ENCODE measurements around the gene TMC3. TPM values are rescaled to one million over a fixed set of nuclear protein-coding genes. Genes with fewer than 3 reads are reported as not detected.
A peak's percentile ranks its signal among the peaks of the same experiment; 100 is the strongest.
"Not testable (repeated sequence)": the region's sequence is repeated elsewhere in the genome, so short reads cannot be mapped to it uniquely, and the experiment has no call there.

The TMC3 gene
- polyA plus RNA-seq (2013, experiment 1 of 2), result not detected
- not detected for polyA plus RNA-seq (2013, experiment 2 of 2)

DNA sequence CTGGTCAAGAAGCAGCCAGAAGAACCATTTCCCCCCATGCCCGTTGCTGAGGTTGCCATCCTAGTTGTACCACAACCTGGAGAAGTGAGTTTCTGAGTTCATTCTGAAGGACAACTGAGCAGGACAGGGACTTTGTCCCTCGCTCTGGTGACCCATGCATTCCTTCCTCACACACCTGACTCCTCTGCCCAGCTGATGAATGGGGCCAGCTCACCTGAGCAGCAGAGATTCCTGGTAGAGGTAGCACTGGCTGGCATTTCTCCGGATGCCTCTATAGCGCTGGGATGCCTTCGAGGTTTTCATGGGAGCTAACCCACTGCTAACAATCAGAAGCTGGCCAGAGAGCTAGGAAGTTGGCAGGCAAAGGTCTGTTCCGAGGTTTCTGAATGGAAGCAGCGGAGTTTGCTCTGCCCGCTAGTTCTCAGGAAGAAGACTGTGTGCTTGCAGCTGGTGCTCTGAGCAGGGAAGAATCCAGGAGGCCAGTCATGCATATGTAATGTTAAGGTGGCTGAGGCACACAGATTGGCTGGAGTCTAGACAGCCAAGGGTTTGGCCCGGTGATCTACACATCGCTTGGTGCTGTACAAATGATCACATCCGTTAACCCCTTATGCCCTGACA, at the start of gene TMC3:
TMC3 (minus strand) TSS at position 439 of the 621 bp plus-strand sequence; CDS start at position 303, 136 bp downstream.
- H3K4me3 ChIP-seq (ENCODE audit: extremely low read depth, insufficient read depth, low read length, poor library complexity, severe bottlenecking), result no peak within 1 kb of the TSS
- H3K9me3 ChIP-seq (ENCODE audit: control insufficient read depth, low read length), result no peaks in the 10 kb centered on the region
- WGBS, 2 experiments (ENCODE audit: insufficient coverage in 2 of 2), result 86% methylated on average over 8 to 10 of the region's 11 CpGs
- H3K36me3 ChIP-seq (ENCODE audit: control insufficient read depth, insufficient read depth, low read length), result no peaks in the 10 kb centered on the region
- H3K27ac ChIP-seq (ENCODE audit: low read depth, low read length, severe bottlenecking), result no peak within 1 kb of the TSS
- H3K4me1 ChIP-seq (ENCODE audit: control insufficient read depth, insufficient read depth, low read length, poor library complexity, severe bottlenecking), result no peaks in the 10 kb centered on the region

DNA sequence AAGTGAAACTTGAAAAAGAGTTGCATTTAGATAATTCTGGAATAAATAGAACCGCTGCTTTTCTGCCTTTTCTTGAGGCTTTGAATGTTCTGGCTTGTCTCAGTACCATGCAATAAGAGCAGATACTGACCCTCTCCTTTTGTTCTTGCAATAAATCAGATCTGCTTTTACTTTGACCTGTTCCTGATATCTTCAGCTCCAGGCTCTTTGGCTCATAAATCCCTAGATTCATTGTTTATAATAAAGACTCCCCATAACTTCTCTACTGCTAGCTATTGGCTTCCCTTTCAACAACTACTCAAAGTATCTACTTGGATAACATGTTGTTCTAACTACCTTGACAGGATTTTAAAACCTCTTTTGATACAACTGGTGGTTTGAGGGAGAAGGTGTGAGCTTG, 47.4 kb upstream of the TMC3 start:
- H3K36me3 ChIP-seq (ENCODE audit: control insufficient read depth, insufficient read depth, low read length), result no peaks in the 10 kb centered on the region
- H3K4me1 ChIP-seq (ENCODE audit: control insufficient read depth, insufficient read depth, low read length, poor library complexity, severe bottlenecking), result no peaks in the 10 kb centered on the region
- H3K9me3 ChIP-seq (ENCODE audit: control insufficient read depth, low read length), result no peaks in the 10 kb centered on the region
- no peak overlapping the region for H3K27ac ChIP-seq (ENCODE audit: low read depth, low read length, severe bottlenecking)
- 100% methylated on average over 1 of the region's 1 CpG; no CpG with 5 or more reads in 1 of the 2 experiments for WGBS, 2 experiments (ENCODE audit: insufficient coverage in 2 of 2)
- no peak overlapping the region for H3K4me3 ChIP-seq (ENCODE audit: extremely low read depth, insufficient read depth, low read length, poor library complexity, severe bottlenecking)

DNA sequence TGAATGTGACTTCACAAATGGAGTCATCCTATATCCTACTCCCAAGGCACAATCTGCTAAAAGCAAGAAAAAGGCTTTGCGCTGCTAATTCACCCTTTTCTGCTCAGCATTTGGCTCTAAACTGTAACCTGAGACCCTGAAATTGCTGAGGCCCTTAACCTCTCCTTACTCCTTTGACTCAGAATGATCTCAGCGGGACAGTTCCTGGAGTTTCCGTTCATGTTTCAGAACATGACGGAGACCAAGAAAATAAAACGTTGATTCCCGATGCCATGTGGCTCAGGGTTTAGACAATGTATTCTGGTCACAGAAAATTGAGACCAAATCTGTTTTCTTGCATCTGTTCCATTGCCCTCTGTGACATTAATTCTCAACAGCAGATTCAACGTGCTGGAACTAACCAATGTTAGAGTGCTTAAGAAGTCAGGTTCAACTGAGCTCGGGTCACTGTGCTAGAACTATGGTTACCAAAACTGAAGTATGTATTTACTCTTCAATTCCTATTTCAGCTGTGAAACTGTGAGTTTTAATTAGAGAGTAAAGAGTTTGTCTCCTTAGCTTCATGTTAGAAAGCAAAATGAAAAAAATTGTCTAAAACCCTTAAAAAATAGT, 45.4 kb upstream of the TMC3 start:
- Histone ChIP-seq H3K4me3 (ENCODE audit: extremely low read depth, insufficient read depth, low read length, poor library complexity, severe bottlenecking) (no peak overlapping the region), H3K4me1 (ENCODE audit: control insufficient read depth, insufficient read depth, low read length, poor library complexity, severe bottlenecking) (no peaks in the 10 kb centered on the region), H3K36me3 (ENCODE audit: control insufficient read depth, insufficient read depth, low read length) (no peaks in the 10 kb centered on the region), H3K27ac (ENCODE audit: low read depth, low read length, severe bottlenecking) (peak overlapping the region; percentile 33), H3K9me3 (ENCODE audit: control insufficient read depth, low read length) (no peaks in the 10 kb centered on the region)
- 4 to 10% methylated on average over 6 to 7 of the region's 8 CpGs for WGBS, 2 experiments (ENCODE audit: insufficient coverage in 2 of 2)

DNA sequence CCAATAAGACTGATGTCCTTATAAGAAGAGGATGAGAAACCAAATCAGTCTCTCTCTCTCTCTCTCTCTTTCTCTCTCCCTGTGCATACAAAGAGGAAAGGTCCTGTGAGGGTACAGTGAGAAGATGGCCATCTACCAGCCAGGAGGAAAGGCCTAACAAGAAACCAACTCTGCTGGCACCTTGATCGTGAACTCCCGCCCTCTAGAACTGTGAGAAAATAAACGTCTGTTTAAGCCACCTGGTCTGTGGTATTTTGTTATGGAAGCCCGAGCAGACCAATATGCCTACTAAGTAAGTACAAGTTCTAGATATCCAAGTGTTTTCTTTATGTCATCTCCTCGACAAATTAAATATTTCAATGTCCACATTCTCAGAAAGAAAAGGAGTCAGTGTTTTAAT, 44.9 kb upstream of the TMC3 start:
- WGBS, 2 experiments (ENCODE audit: insufficient coverage in 2 of 2), result 94 to 100% methylated on average over 2 of the region's 5 CpGs
- H3K27ac ChIP-seq (ENCODE audit: low read depth, low read length, severe bottlenecking), result no peak overlapping the region

DNA sequence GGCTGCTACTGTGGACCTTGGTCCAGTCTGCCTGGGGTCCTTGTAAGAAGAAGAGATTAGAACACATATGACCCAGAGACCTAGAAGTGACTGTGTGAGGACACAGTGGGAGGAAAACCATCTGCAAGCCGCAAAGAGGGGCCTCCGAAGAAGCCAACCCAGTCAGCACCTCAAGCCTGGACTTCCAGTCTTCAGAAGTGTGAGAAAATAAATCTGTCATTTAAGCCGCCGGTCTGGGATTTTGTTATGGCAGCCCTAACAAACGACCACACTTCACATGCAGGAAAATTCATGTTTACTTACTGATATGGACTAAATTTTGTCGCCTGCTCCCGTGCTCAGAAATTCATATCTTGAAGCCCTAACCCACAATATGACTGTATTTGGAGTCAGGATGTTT, 44.4 kb upstream of the TMC3 start:
- Histone ChIP-seq H3K36me3 (ENCODE audit: control insufficient read depth, insufficient read depth, low read length) (no peaks in the 10 kb centered on the region), H3K27ac (ENCODE audit: low read depth, low read length, severe bottlenecking) (no peak overlapping the region), H3K4me3 (ENCODE audit: extremely low read depth, insufficient read depth, low read length, poor library complexity, severe bottlenecking) (no peak overlapping the region), H3K9me3 (ENCODE audit: control insufficient read depth, low read length) (no peaks in the 10 kb centered on the region), H3K4me1 (ENCODE audit: control insufficient read depth, insufficient read depth, low read length, poor library complexity, severe bottlenecking) (no peaks in the 10 kb centered on the region)
- WGBS, 2 experiments (ENCODE audit: insufficient coverage in 2 of 2), result 92 to 100% methylated on average over 5 to 7 of the region's 7 CpGs

More for the DNA sequence above, 44.9 kb upstream of the TMC3 start:
- no peak overlapping the region for H3K4me3 ChIP-seq (ENCODE audit: extremely low read depth, insufficient read depth, low read length, poor library complexity, severe bottlenecking)
- H3K36me3 ChIP-seq (ENCODE audit: control insufficient read depth, insufficient read depth, low read length), result no peaks in the 10 kb centered on the region
- no peaks in the 10 kb centered on the region for H3K4me1 ChIP-seq (ENCODE audit: control insufficient read depth, insufficient read depth, low read length, poor library complexity, severe bottlenecking)
- H3K9me3 ChIP-seq (ENCODE audit: control insufficient read depth, low read length), result no peaks in the 10 kb centered on the region

- H3K9me3 ChIP-seq (ENCODE audit: control insufficient read depth, low read length); H3K36me3 ChIP-seq (ENCODE audit: control insufficient read depth, insufficient read depth, low read length); H3K4me1 ChIP-seq (ENCODE audit: control insufficient read depth, insufficient read depth, low read length, poor library complexity, severe bottlenecking); H3K27ac ChIP-seq (ENCODE audit: low read depth, low read length, severe bottlenecking); H3K4me3 ChIP-seq (ENCODE audit: extremely low read depth, insufficient read depth, low read length, poor library complexity, severe bottlenecking): not testable (repeated sequence)
- WGBS, 2 experiments (ENCODE audit: insufficient coverage in 2 of 2), result 94 to 96% methylated on average over 10 to 12 of the region's 12 CpGs
Observed at GRCh38 chr15:81414274-81414968, 40.4 kb upstream of the TMC3 start.

- 98 to 99% methylated on average over 19 to 32 of the region's 32 CpGs for WGBS, 2 experiments (ENCODE audit: insufficient coverage in 2 of 2)
- Histone ChIP-seq H3K9me3 (ENCODE audit: control insufficient read depth, low read length) (no peaks in the 10 kb centered on the region), H3K4me3 (ENCODE audit: extremely low read depth, insufficient read depth, low read length, poor library complexity, severe bottlenecking) (no peak overlapping the region), H3K36me3 (ENCODE audit: control insufficient read depth, insufficient read depth, low read length) (no peaks in the 10 kb centered on the region), H3K27ac (ENCODE audit: low read depth, low read length, severe bottlenecking) (no peak overlapping the region), H3K4me1 (ENCODE audit: control insufficient read depth, insufficient read depth, low read length, poor library complexity, severe bottlenecking) (no peaks in the 10 kb centered on the region)
Observed at GRCh38 chr15:81413851-81414250, 39.8 kb upstream of the TMC3 start.

DNA sequence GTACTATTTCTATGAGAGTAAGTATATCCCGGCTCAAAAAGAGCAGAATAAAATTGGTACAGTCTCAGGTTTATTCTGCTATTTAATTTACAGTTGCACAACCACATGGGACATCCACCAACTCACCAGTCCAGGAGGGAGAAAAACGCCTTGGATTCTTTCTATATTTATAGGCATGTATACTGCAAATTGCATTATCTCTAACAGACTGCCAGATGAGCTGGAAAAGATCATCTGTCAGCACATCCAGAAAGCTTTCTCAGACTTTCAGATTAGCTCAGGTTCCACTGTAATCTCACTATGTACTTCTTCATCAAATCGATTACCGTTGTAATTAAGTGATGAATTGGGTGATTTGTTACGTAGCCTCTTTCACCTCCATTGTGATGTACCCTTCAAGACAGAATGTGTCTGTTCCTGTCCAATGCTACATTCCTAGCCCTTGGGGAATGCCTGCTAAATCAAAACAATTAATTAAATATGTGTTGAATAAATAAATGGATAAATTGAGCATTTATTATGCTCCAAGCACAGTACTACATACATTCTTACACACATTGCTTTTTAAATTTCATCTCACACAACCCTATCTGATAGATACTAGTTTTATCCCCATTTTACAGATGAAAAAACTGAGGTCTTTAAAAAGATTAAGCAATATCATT, 38.1 kb upstream of the TMC3 start:
- Histone ChIP-seq H3K36me3 (ENCODE audit: control insufficient read depth, insufficient read depth, low read length) (no peaks in the 10 kb centered on the region), H3K9me3 (ENCODE audit: control insufficient read depth, low read length) (no peaks in the 10 kb centered on the region), H3K4me1 (ENCODE audit: control insufficient read depth, insufficient read depth, low read length, poor library complexity, severe bottlenecking) (no peaks in the 10 kb centered on the region), H3K4me3 (ENCODE audit: extremely low read depth, insufficient read depth, low read length, poor library complexity, severe bottlenecking) (no peak overlapping the region), H3K27ac (ENCODE audit: low read depth, low read length, severe bottlenecking) (no peak overlapping the region)
- no CpG with 5 or more reads among the region's 5 CpGs for whole genome bisulfite sequencing, 2 experiments (ENCODE audit: insufficient coverage in 2 of 2)

- no peaks in the 10 kb centered on the region for H3K4me1 ChIP-seq (ENCODE audit: control insufficient read depth, insufficient read depth, low read length, poor library complexity, severe bottlenecking)
- 66% methylated on average over 2 of the region's 2 CpGs; no CpG with 5 or more reads in 1 of the 2 experiments for whole genome bisulfite sequencing, 2 experiments (ENCODE audit: insufficient coverage in 2 of 2)
- no peaks in the 10 kb centered on the region for H3K9me3 ChIP-seq (ENCODE audit: control insufficient read depth, low read length)
- no peak overlapping the region for H3K27ac ChIP-seq (ENCODE audit: low read depth, low read length, severe bottlenecking)
- H3K4me3 ChIP-seq (ENCODE audit: extremely low read depth, insufficient read depth, low read length, poor library complexity, severe bottlenecking), result no peak overlapping the region
- no peaks in the 10 kb centered on the region for H3K36me3 ChIP-seq (ENCODE audit: control insufficient read depth, insufficient read depth, low read length)
Observed at GRCh38 chr15:81411051-81411450, 37.0 kb upstream of the TMC3 start.

DNA sequence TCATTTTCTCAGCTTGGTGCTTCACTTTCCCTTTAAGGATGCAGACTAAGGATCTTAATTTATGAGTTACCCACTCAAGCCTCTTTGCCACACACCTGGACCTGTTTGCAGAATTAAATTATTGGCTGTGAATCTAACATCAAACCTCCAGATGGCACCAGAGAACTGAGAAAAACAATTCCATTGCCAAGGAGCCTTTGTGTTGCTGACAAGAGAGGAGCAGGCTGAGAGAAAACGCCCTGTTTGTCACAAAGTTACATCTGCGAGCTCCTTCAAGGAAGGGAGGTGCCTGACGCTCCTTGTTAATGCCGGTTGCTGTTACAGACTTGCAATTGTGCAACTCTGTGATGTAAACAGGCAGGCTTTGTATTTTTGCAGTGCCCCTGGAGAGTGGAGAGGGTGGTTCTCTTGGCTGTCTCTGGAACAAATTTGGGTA, 36.3 kb upstream of the TMC3 start:
- Histone ChIP-seq H3K4me3 (ENCODE audit: extremely low read depth, insufficient read depth, low read length, poor library complexity, severe bottlenecking) (no peak overlapping the region), H3K4me1 (ENCODE audit: control insufficient read depth, insufficient read depth, low read length, poor library complexity, severe bottlenecking) (no peaks in the 10 kb centered on the region), H3K36me3 (ENCODE audit: control insufficient read depth, insufficient read depth, low read length) (no peaks in the 10 kb centered on the region), H3K9me3 (ENCODE audit: control insufficient read depth, low read length) (no peaks in the 10 kb centered on the region), H3K27ac (ENCODE audit: low read depth, low read length, severe bottlenecking) (no peak overlapping the region)
- WGBS, 2 experiments (ENCODE audit: insufficient coverage in 2 of 2), result 0 to 14% methylated on average over 3 to 4 of the region's 4 CpGs
